HepG2 (cell line): ENCODE results near the gene GRIN2C.

Source experiments
- FOSL1 ChIP-seq: sonication (generic); formaldehyde crosslinking; IDR thresholded peaks from 2 replicates; pipeline ENCODE4 v1.9.0; 2021; ENCODE audit warnings: missing genetic modification reagents, borderline replicate concordance
- POLR2AphosphoS2 ChIP-seq: IDR thresholded peaks from 2 replicates; pipeline ENCODE4 v1.6.1; 2011; ENCODE audit warnings: low read depth, low read length, improper control_type of control experiment
- SP1 ChIP-seq, 2 experiments: fragments of 450-650 bp in 1 of 2; sonication (generic) in 1 of 2; formaldehyde crosslinking in 1 of 2; IDR thresholded peaks; 2 replicates each; pipeline versions ENCODE4 v1.4.0 to v1.6.1; 2016 to 2020; ENCODE audit warnings: missing genetic modification reagents in 1 of 2
- TAF1 ChIP-seq: sonication (generic); formaldehyde crosslinking; IDR thresholded peaks from 2 replicates; pipeline ENCODE4 v1.4.0; 2020; ENCODE audit warnings: missing genetic modification reagents
- TF ChIP-seq, protein P1 (sequence below): sonication (generic); formaldehyde crosslinking; IDR thresholded peaks from 2 replicates; pipeline ENCODE4 v1.5.0; 2020; ENCODE audit warnings: mild to moderate bottlenecking, missing genetic modification reagents, moderate library complexity

DNA sequence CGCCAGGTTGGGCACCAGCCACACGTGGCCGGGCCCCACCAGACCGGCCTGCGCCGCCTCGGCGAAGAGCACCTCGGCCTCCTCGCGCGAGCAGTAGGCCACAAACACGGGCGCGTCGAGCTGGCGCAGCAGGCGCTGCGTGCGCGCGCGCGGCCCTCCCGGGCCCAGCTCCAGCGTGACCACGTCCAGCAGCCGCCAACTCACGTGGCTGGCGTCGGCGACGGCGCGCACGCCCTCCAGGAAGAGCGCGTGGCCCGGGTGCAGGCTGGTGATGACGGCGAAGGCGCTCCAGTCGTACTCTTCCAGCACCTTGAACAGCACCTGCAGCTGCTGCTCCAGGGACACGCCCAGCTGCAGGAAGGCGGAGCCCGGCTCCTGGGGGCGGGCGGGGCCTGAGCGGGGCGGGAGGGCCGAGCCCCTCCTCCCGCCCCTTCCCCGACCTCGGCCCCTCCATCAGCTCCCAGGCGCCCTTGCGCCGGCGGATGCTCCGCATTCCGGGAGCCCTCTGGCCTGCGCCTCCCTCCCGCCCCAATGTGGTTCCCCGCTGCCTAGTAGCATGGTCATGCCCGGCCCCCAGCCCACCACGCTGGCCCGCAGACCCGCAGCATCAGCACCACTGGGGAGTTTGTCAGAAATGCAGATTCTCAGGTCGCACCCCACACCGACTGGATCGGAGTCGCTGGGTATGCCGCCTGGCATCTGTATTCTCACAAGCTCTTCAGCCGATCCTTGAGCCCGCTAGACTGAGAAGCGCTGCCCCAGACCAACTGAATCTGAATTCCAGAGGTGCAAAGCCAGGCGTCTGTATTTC is 7.2 kb downstream of the GRIN2C start:
- no peak for TF ChIP-seq SP1 (IDR thresholded peaks at IDR 0.05)
- peak; percentile 54; the same call in 1 of the 2 replicates for TF ChIP-seq SP1 (CRISPR knock-in tag; IDR thresholded peaks at IDR 0.05)
- TF ChIP-seq TAF1 (CRISPR knock-in tag) = no peak
- no peak for TF ChIP-seq POLR2AphosphoS2
- TF ChIP-seq FOSL1 (CRISPR knock-in tag) = no peak
- TF ChIP-seq, protein P1, sequence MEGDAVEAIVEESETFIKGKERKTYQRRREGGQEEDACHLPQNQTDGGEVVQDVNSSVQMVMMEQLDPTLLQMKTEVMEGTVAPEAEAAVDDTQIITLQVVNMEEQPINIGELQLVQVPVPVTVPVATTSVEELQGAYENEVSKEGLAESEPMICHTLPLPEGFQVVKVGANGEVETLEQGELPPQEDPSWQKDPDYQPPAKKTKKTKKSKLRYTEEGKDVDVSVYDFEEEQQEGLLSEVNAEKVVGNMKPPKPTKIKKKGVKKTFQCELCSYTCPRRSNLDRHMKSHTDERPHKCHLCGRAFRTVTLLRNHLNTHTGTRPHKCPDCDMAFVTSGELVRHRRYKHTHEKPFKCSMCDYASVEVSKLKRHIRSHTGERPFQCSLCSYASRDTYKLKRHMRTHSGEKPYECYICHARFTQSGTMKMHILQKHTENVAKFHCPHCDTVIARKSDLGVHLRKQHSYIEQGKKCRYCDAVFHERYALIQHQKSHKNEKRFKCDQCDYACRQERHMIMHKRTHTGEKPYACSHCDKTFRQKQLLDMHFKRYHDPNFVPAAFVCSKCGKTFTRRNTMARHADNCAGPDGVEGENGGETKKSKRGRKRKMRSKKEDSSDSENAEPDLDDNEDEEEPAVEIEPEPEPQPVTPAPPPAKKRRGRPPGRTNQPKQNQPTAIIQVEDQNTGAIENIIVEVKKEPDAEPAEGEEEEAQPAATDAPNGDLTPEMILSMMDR (CRISPR knock-in tag) = peak; percentile 2; the same call in 1 of the 2 replicates
